Smooth muscle cell (in vitro differentiated cells): ENCODE results near the gene HSCB. TPM values are rescaled to one million over a fixed set of nuclear protein-coding genes. Genes with fewer than 3 reads are reported as not detected.
"Not testable (repeated sequence)": the region's sequence is repeated elsewhere in the genome, so short reads cannot be mapped to it uniquely, and the experiment has no call there.

Experiments used
- DNase-seq: peaks from one replicate; lab custom pipeline; 2025; ENCODE audit not compliant: unreplicated experiment; lab: John Stamatoyannopoulos, UW
- H2AFZ ChIP-seq: fragments of 200-600 bp; sonication (generic); 2 replicates; pipeline ENCODE4 v1.6.0; 2016; ENCODE audit warnings: antibody characterized with exemption, low read depth, mild to moderate bottlenecking
- H3F3A ChIP-seq: fragments of 200-600 bp; sonication (generic); 2 replicates; pipeline ENCODE4 v1.6.0; 2017; ENCODE audit warnings: antibody characterized with exemption, low read depth
- H3K27ac ChIP-seq: fragments of 200-600 bp; sonication (generic); 2 replicates; pipeline ENCODE4 v1.5.1; 2016; ENCODE audit warnings: low read depth, mild to moderate bottlenecking
- H3K27me3 ChIP-seq: fragments of 200-600 bp; sonication (generic); 2 replicates; pipeline ENCODE4 v1.6.1; 2016; ENCODE audit warnings: low read depth, mild to moderate bottlenecking
- H3K36me3 ChIP-seq: fragments of 200-600 bp; sonication (generic); 2 replicates; pipeline ENCODE4 v1.5.1; 2016; ENCODE audit warnings: low read depth
- H3K4me1 ChIP-seq: fragments of 200-600 bp; sonication (generic); 2 replicates; pipeline ENCODE4 v1.5.1; 2016; ENCODE audit warnings: low read depth
- H3K4me2 ChIP-seq: fragments of 200-600 bp; sonication (generic); 2 replicates; pipeline ENCODE4 v1.6.0; 2016; ENCODE audit warnings: mild to moderate bottlenecking
- H3K4me3 ChIP-seq: fragments of 200-600 bp; sonication (generic); 2 replicates; pipeline ENCODE4 v1.5.1; 2016; ENCODE audit warnings: mild to moderate bottlenecking
- H3K79me2 ChIP-seq: fragments of 200-600 bp; sonication (generic); 2 replicates; pipeline ENCODE4 v1.6.0; 2016; ENCODE audit warnings: low read depth, mild to moderate bottlenecking
- H3K9ac ChIP-seq: fragments of 200-600 bp; sonication (generic); 2 replicates; pipeline ENCODE4 v1.6.0; 2016; ENCODE audit warnings: low read depth
- H3K9me3 ChIP-seq: fragments of 200-600 bp; sonication (generic); replicated peaks from 2 replicates; pipeline ENCODE4 v1.5.1; 2016; ENCODE audit warnings: low read depth
- H4K20me1 ChIP-seq: fragments of 200-600 bp; sonication (generic); 2 replicates; pipeline ENCODE4 v1.6.0; 2016; ENCODE audit warnings: low read depth
- WGBS: methylation state at CpG from one replicate; pipeline ENCODE4 v1.1.7; 2016; ENCODE audit warnings: low lambda C conversion rate; 5-methylcytosine and 5-hydroxymethylcytosine counted together
- polyA plus RNA-seq: library from polyadenylated mRNA; unstranded; fragments of >200 nt; fragmentation: Nextera tagmentation; extraction: Ambion mirVana; gene quantifications from 2 replicates; pipeline ENCODE4 v1.2.1, GENCODE V29; 2016
- total RNA-seq: library from RNA; depleted of rRNA; stranded (reverse); fragments of >200 nt; gene quantifications from 2 replicates; pipeline ENCODE4 v1.2.3, GENCODE V29; 2014
- TF ChIP-seq, protein P1 (sequence below): fragments of 200-600 bp; sonication (generic); IDR thresholded peaks from 2 replicates; pipeline ENCODE4 v1.5.1; 2017; ENCODE audit warnings: borderline replicate concordance, mild to moderate bottlenecking, antibody characterized with exemption; ENCODE audit not compliant: insufficient read depth, poor library complexity, severe bottlenecking

HSCB gene, protein sequence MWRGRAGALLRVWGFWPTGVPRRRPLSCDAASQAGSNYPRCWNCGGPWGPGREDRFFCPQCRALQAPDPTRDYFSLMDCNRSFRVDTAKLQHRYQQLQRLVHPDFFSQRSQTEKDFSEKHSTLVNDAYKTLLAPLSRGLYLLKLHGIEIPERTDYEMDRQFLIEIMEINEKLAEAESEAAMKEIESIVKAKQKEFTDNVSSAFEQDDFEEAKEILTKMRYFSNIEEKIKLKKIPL
- total RNA-seq (9.3 and 15.9 TPM in 2 replicates), polyA plus RNA-seq (22.5 and 23.4 TPM in 2 replicates)

DNA sequence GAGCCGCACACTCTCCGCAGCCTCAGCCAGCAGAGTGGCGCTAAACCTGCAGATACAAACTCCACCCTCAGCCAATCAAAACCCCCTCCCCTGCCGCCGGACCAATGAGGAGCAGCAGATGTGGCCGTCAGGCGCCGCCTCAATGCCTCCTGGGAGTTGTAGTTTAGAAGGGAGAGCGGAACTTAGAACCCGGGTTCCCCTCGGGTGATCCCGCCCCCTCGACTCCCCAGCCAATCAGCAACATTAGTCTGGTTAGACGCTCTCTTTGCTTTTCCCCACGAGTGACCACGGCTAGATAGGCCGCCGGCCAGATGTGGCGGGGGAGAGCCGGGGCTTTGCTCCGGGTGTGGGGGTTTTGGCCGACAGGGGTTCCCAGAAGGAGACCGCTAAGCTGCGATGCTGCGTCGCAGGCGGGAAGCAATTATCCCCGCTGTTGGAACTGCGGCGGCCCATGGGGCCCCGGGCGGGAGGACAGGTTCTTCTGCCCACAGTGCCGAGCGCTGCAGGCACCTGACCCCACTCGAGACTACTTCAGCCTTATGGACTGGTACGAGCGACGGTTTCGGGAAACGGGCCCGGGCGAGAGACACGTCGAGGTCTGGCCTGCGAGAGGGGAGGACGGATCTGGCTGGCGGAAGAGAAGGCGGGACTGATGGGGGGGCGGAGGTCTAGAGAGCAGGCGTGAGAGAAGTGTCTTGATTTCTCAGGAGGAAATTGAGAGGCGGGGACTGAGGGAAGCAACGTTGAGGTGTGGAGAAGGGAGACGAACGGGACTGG is at the start of gene HSCB, which contains the start of gene CHEK2:
Gene HSCB (plus strand): TSS at position 255 of the 777 bp plus-strand sequence. CDS start 57 bp downstream, at position 312.
Gene CHEK2 (minus strand): TSS at position 36 of the 777 bp plus-strand sequence. CDS start 7,099 bp downstream, outside the sequence.
- H3K79me2 ChIP-seq, result peaks cover 4% of the 10 kb centered on the region
- no peaks in the 10 kb centered on the region for H4K20me1 ChIP-seq
- peak within 1 kb of the TSS; percentile 94 for H3K4me2 ChIP-seq
- WGBS, result 1% methylated on average over 50 of the region's 54 CpGs
- peak within 1 kb of the TSS; percentile 81 for H3K27ac ChIP-seq
- TF ChIP-seq, protein P1, sequence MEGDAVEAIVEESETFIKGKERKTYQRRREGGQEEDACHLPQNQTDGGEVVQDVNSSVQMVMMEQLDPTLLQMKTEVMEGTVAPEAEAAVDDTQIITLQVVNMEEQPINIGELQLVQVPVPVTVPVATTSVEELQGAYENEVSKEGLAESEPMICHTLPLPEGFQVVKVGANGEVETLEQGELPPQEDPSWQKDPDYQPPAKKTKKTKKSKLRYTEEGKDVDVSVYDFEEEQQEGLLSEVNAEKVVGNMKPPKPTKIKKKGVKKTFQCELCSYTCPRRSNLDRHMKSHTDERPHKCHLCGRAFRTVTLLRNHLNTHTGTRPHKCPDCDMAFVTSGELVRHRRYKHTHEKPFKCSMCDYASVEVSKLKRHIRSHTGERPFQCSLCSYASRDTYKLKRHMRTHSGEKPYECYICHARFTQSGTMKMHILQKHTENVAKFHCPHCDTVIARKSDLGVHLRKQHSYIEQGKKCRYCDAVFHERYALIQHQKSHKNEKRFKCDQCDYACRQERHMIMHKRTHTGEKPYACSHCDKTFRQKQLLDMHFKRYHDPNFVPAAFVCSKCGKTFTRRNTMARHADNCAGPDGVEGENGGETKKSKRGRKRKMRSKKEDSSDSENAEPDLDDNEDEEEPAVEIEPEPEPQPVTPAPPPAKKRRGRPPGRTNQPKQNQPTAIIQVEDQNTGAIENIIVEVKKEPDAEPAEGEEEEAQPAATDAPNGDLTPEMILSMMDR, result no peak
- H2AFZ ChIP-seq, result peak within 1 kb of the TSS; percentile 92
- no peaks in the 10 kb centered on the region for H3K9me3 ChIP-seq
- peak within 1 kb of the TSS; percentile 67 for H3K4me3 ChIP-seq
- H3K36me3 ChIP-seq, result no peaks in the 10 kb centered on the region
- no peaks in the 10 kb centered on the region for H3F3A ChIP-seq
- H3K4me1 ChIP-seq, result peaks cover 3% of the 10 kb centered on the region
- H3K27me3 ChIP-seq, result no peaks in the 10 kb centered on the region
- peak within 1 kb of the TSS; percentile 63 for H3K9ac ChIP-seq
- DNase-seq, result peak; percentile 88

DNA sequence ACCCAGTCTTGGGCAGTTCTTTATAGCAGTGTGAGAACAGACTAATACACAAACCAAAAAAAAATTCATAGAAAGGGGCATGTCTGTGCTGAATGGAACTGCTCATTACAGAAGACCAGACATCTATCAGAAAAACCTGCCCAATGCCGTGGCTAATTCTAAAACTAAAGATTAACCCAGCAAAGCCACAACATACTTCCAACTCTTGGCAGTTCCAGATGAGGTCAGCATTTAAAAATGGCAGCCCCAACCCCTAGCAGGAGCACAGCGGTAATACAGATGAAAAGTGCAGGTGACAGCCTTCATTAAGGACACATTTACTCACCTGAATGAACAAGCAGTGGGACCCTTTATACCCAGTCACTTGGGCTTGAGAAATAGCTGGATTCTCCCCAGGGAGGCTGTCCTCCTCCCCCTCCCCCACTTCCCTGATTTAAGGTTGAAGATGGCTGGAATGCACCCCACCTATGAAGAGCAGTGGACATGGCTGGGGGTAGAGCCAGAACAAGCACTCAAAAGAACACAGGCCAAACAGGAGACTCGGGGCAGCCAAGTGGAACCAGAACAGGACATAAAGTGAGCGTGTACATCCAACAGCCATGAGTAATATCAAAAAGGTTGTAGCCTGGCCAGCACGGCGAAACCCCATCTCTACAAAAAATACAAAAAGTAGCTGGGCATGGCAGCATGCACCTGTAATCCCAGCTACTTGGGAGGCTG is 48.6 kb upstream of the HSCB start:
- WGBS, result 92% methylated on average over 6 of the region's 6 CpGs
- H3F3A ChIP-seq, H3K4me3 ChIP-seq, H3K4me1 ChIP-seq, H3K27ac ChIP-seq, H3K9me3 ChIP-seq, H4K20me1 ChIP-seq, H3K9ac ChIP-seq, H2AFZ ChIP-seq, H3K27me3 ChIP-seq, DNase-seq, H3K36me3 ChIP-seq, H3K79me2 ChIP-seq, H3K4me2 ChIP-seq: not testable (repeated sequence)

DNA sequence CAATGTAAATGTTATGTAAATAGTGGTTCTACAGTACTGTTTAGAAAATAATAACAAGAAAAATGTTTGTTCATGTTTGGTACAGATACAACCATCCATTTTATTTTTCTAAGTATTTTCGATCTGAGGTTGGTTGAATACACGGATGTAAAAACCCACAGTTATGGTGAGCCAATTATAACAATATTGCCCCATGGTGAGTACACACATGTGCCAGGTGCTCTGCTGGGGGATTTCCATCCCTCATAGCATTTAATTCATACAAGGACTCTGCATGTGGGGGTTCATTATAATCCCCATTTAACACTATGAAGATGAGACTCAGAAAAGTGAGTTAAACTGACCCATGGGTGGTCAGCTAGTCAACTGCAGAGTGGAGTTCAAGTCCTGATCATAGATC is 38.9 kb upstream of the HSCB start:
- Histone ChIP-seq H3F3A (no peaks in the 10 kb centered on the region), H3K27ac (no peak overlapping the region), H3K4me1 (no peaks in the 10 kb centered on the region), H3K27me3 (no peaks in the 10 kb centered on the region), H3K9me3 (no peaks in the 10 kb centered on the region), H3K4me3 (no peak overlapping the region), H3K36me3 (no peaks in the 10 kb centered on the region), H2AFZ (no peak overlapping the region), H3K9ac (no peak overlapping the region), H3K79me2 (no peaks in the 10 kb centered on the region), H4K20me1 (no peaks in the 10 kb centered on the region), H3K4me2 (no peak overlapping the region)
- no peak for DNase-seq
- TF ChIP-seq, protein P1, result no peak
- WGBS, result 93% methylated on average over 2 of the region's 2 CpGs

DNA sequence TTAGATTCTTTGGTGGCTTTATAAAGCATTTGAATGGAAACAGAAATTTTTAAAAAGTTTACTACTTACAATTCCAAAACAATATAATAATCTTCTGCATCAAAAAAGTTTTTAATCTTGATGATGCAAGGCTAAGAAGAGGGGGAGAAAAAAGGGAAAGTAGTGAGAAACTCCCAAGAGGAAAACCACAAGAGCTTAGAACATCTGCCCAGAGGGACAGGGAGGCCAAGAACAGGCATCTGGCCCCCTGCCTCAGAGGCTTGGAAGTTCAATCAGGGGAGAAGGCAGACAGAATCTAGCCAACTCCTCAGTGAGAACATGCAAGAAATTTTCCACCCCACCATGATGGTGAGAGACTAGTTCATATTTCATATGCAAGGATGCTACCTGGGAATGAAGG is 38.4 kb upstream of the HSCB start:
- Histone ChIP-seq H3K4me3 (no peak overlapping the region), H3K4me1 (no peaks in the 10 kb centered on the region), H3K36me3 (no peaks in the 10 kb centered on the region), H3K4me2 (no peak overlapping the region), H3F3A (no peaks in the 10 kb centered on the region), H4K20me1 (no peaks in the 10 kb centered on the region), H3K27me3 (no peaks in the 10 kb centered on the region), H3K9ac (no peak overlapping the region), H3K9me3 (no peaks in the 10 kb centered on the region), H2AFZ (no peak overlapping the region), H3K79me2 (no peaks in the 10 kb centered on the region), H3K27ac (no peak overlapping the region)
- TF ChIP-seq, protein P1, result no peak
- DNase-seq, result no peak
